HG03457 (cell line): ENCODE results near the gene NEK2.

Source experiments
- ATAC-seq: cut with Tn5 transposase; IDR thresholded peaks from one replicate; pipeline ENCODE4 v1.9.1; 2021; ENCODE audit warnings: moderate number of reproducible peaks; ENCODE audit not compliant: unreplicated experiment

The NEK2 gene

DNA sequence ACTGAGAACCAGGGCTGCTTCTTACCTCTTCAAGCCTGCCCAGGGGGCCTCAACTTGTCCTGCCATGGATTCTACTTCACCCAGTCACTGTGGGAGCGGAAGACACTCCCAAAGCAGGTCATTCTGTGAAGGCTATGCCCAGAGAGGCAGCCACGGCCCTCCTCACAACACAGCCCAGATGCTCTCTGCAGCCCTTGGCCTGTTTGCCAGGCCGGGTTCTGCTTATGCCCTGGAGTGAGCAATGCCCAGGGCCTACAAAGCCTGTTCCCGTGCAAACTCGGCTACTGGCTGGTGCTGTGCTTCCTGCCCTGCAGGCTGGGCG lies 62.7 kb downstream of the NEK2 start:
- ATAC-seq = no peak
